Prostate gland (tissue), 2 donors: Measurements from ENCODE around the gene ACOT8. TPM values are rescaled to one million over a fixed set of nuclear protein-coding genes. Genes with fewer than 3 reads are reported as not detected.

Experiments used
- DNase-seq: peaks from one replicate; pipeline ENCODE4 v3.0.0-alpha.2; 2019; ENCODE audit warnings: low spot score
- H3K27ac ChIP-seq, 2 donors: fragments of 200-600 bp; sonication (generic); 2 replicates each; pipeline ENCODE4 v1.5.1; 2017 to 2019
- H3K27me3 ChIP-seq: fragments of 200-600 bp; sonication (generic); replicated peaks from 2 replicates; pipeline ENCODE4 v1.5.1; 2019; ENCODE audit not compliant: insufficient read depth
- H3K36me3 ChIP-seq, 2 donors: fragments of 200-600 bp; sonication (generic); 1 replicate in 1 of 2; 2 replicates in 1 of 2; pipeline versions ENCODE4 v1.5.1 to v1.8.1; 2017 to 2019
- H3K4me1 ChIP-seq: fragments of 200-600 bp; sonication (generic); replicated peaks from 2 replicates; pipeline ENCODE4 v1.5.1; 2019
- H3K4me3 ChIP-seq, 2 donors: fragments of 200-600 bp; sonication (generic); 2 replicates each; pipeline ENCODE4 v1.5.1; 2017 to 2019
- H3K9me3 ChIP-seq: fragments of 200-600 bp; sonication (generic); 2 replicates; pipeline ENCODE4 v1.5.1; 2017
- POLR2A ChIP-seq: fragments of 450-650 bp; IDR thresholded peaks from one replicate; pipeline ENCODE4 v1.6.1; 2016; ENCODE audit warnings: antibody characterized with exemption, mild to moderate bottlenecking
- POLR2AphosphoS5 ChIP-seq: sonication (generic); formaldehyde crosslinking; IDR thresholded peaks from one replicate; pipeline ENCODE4 v1.6.1; 2017; ENCODE audit warnings: antibody characterized with exemption
- WGBS: methylation state at CpG from one replicate; pipeline ENCODE4 v1.1.5; 2018; 5-methylcytosine and 5-hydroxymethylcytosine counted together
- intact Hi-C: fragments of 100-400 bp; cut with DNase I; formaldehyde crosslinking; loops from one replicate; pipeline ENCODE4 v1.14.2; 2022
- total RNA-seq, 2 donors: library from RNA; depleted of rRNA; stranded (reverse); fragments of >200 nt; gene quantifications; one replicate each; pipeline ENCODE4 v1.1.0, GENCODE V29; 2016
- TF ChIP-seq, protein P1 (sequence below), 4 experiments: fragments of 200-600 bp in 2 of 4; fragments of 450-650 bp in 2 of 4; sonication (generic) in 2 of 4; IDR thresholded peaks; 1 replicate in 3 of 4; 2 replicates in 1 of 4; pipeline ENCODE4 v1.5.1; 2016 to 2019; ENCODE audit warnings: antibody characterized with exemption in 4 of 4, mild to moderate bottlenecking in 2 of 4, moderate library complexity in 2 of 4

The ACOT8 gene
- total RNA-seq, 2 donors from 2014 or later: 57.4 to 68.1 TPM

DNA sequence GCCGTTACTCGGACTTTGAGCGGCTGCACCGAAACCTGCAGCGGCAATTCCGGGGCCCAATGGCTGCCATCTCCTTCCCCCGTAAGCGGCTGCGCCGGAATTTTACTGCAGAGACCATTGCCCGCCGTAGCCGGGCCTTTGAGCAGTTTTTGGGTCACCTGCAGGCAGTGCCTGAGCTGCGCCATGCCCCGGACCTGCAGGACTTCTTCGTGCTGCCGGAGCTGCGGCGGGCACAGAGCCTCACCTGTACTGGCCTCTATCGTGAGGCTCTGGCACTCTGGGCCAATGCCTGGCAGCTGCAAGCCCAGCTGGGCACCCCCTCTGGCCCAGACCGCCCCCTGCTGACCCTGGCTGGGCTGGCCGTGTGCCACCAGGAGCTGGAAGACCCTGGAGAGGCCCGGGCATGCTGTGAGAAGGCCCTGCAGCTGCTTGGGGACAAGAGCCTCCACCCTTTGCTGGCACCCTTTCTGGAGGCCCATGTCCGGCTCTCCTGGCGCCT is 16.4 kb downstream of the ACOT8 start:
- H3K27me3 ChIP-seq: no peaks in the 10 kb centered on the region
- no peak overlapping the region for H3K4me3 ChIP-seq
- WGBS: 89% methylated on average over 21 of the region's 25 CpGs
- intact Hi-C loops: no loop called here
- TF ChIP-seq POLR2A (no peak), POLR2AphosphoS5 (no peak)
- TF ChIP-seq, protein P1, sequence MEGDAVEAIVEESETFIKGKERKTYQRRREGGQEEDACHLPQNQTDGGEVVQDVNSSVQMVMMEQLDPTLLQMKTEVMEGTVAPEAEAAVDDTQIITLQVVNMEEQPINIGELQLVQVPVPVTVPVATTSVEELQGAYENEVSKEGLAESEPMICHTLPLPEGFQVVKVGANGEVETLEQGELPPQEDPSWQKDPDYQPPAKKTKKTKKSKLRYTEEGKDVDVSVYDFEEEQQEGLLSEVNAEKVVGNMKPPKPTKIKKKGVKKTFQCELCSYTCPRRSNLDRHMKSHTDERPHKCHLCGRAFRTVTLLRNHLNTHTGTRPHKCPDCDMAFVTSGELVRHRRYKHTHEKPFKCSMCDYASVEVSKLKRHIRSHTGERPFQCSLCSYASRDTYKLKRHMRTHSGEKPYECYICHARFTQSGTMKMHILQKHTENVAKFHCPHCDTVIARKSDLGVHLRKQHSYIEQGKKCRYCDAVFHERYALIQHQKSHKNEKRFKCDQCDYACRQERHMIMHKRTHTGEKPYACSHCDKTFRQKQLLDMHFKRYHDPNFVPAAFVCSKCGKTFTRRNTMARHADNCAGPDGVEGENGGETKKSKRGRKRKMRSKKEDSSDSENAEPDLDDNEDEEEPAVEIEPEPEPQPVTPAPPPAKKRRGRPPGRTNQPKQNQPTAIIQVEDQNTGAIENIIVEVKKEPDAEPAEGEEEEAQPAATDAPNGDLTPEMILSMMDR (IDR thresholded peaks at IDR 0.05): no peak
- no peaks in the 10 kb centered on the region for H3K9me3 ChIP-seq
- H3K36me3 ChIP-seq: peaks cover 0 to 12% of the 10 kb centered on the region in 2 donors
- no peak overlapping the region for H3K27ac ChIP-seq
- DNase-seq: no peak
- H3K4me1 ChIP-seq: no peaks in the 10 kb centered on the region

DNA sequence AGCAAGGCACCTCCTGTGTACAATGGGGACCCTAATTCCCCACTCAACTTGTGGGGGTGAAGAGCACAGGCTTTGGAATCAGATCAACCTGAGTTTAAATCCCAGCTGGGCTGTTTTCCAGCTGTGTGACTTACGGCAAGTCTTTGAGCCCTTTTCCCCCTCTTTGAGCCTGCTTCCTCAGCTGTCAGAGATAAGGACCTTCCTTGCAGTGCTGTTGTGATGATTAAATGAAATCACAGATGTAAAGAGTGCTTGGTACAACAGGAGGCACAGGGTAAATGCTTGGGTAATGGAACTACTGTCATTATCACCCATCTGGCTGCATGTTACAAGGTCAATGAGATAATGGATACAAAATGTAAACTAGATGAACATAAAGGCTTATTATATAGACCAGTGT is 20.4 kb downstream of the ACOT8 start:
- H3K4me3 ChIP-seq: no peak overlapping the region
- peaks cover 8% of the 10 kb centered on the region for H3K4me1 ChIP-seq

DNA sequence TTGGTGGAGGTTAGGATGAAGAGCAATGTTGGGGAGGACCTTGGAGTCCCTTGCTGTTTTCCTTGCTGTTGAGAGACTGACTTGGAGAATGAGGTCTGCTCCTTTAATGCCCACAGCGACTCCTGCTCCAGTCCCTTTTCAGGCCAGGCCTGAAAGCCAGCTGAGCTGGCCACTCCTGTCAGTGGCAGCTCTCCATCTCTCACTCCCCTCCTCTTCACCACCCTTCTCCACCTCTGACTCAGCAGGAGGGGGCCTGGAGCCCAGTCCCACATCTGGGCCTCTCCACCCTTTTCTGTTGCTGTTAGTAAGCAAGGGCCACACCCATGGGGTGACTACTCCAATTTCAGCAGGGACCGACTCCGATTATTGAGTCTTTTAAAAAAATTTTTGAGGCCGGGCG is 21.4 kb downstream of the ACOT8 start:
- Histone ChIP-seq H3K4me3 (no peak overlapping the region), H3K9me3 (no peaks in the 10 kb centered on the region), H3K36me3 (no peaks in the 10 kb centered on the region), H3K27ac (peak overlapping the region in 1 of 2 donors; percentile 1), H3K4me1 (peaks cover 8% of the 10 kb centered on the region), H3K27me3 (no peaks in the 10 kb centered on the region)
- no peak for DNase-seq
- intact Hi-C loops: no loop called here
- TF ChIP-seq, protein P1 (IDR thresholded peaks at IDR 0.05): no peak
- TF ChIP-seq POLR2A (no peak), POLR2AphosphoS5 (no peak)
- 81% methylated on average over 5 of the region's 5 CpGs for WGBS

More for the DNA sequence above, 20.4 kb downstream of the ACOT8 start:
- 22% methylated on average over 1 of the region's 1 CpG for WGBS
- intact Hi-C loops: no loop called here
- H3K9me3 ChIP-seq: no peaks in the 10 kb centered on the region
- no peak for TF ChIP-seq POLR2A
- no peak for TF ChIP-seq POLR2AphosphoS5
- TF ChIP-seq, protein P1 (IDR thresholded peaks at IDR 0.05): no peak
- H3K36me3 ChIP-seq: no peaks in the 10 kb centered on the region
- DNase-seq: no peak
- no peaks in the 10 kb centered on the region for H3K27me3 ChIP-seq
- no peak overlapping the region for H3K27ac ChIP-seq

DNA sequence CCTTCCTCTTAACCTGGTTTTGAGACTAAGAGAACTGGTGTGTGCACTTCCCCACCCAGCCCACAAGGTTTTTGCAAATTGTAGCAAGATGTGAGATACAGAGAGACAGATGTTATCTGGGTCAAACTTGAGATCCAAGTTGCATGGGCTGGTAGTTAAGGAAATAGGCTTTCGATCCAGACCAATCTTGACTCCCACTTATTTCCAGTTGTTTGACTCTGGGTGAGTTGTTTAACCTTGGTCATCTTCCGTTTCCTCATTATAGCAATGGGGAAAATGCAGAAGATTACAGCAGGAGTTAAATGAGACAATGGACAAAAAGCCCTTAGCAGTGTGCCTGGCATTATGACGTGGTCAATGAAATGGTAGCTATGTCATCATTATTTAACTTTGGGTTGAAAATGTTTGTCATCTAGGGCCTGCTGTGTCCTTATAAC is 21.8 kb downstream of the ACOT8 start:
- Histone ChIP-seq H3K36me3 (no peaks in the 10 kb centered on the region), H3K27ac (peak overlapping the region in 1 of 2 donors; percentile 1), H3K4me1 (peaks cover 8% of the 10 kb centered on the region), H3K9me3 (no peaks in the 10 kb centered on the region), H3K4me3 (no peak overlapping the region), H3K27me3 (no peaks in the 10 kb centered on the region)
- no peak for DNase-seq
- intact Hi-C loops: no loop called here
- 65% methylated on average over 3 of the region's 3 CpGs for WGBS
- TF ChIP-seq POLR2A (no peak), POLR2AphosphoS5 (no peak)
- TF ChIP-seq, protein P1 (IDR thresholded peaks at IDR 0.05): no peak

DNA sequence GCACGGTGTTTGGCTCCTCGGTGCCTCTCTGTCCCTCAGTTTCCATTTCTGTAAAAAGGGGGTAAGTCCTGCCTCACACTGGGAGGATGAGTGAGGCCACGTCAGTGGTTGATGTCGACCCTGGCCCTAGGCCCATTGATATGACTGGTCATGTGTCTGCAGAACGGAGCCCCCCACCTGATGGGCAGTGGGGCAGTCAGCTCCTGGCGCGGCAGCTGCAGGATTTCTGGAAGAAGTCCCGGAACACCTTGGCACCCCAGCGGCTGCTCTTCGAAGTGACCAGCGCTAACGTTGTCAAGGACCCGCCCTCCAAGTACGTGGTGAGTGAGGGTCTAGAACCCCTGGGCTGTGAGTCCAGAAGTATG is 22.4 kb downstream of the ACOT8 start:
- Histone ChIP-seq H3K4me3 (peak overlapping the region; percentile 55 to 66), H3K4me1 (peaks cover 8% of the 10 kb centered on the region), H3K27ac (peak overlapping the region; percentile 90), H3K36me3 (no peaks in the 10 kb centered on the region), H3K9me3 (no peaks in the 10 kb centered on the region), H3K27me3 (no peaks in the 10 kb centered on the region)
- 66% methylated on average over 14 of the region's 14 CpGs for WGBS
- DNase-seq: no peak
- intact Hi-C loops: loop anchor here (5.0 kb wide), 1 partner anchor 103 kb away; no protein-coding TSS in a partner anchor
- TF ChIP-seq, protein P1 (IDR thresholded peaks at IDR 0.05): no peak
- TF ChIP-seq POLR2A: no peak
- TF ChIP-seq POLR2AphosphoS5: no peak
